HG03354 (cell line): ENCODE measurements around the gene NAA35.

Experiments used
- ATAC-seq: cut with Tn5 transposase; IDR thresholded peaks from one replicate; pipeline ENCODE4 v1.9.1; 2021; ENCODE audit warnings: mild to moderate bottlenecking; ENCODE audit not compliant: unreplicated experiment, poor library complexity, severe bottlenecking

The NAA35 gene

DNA sequence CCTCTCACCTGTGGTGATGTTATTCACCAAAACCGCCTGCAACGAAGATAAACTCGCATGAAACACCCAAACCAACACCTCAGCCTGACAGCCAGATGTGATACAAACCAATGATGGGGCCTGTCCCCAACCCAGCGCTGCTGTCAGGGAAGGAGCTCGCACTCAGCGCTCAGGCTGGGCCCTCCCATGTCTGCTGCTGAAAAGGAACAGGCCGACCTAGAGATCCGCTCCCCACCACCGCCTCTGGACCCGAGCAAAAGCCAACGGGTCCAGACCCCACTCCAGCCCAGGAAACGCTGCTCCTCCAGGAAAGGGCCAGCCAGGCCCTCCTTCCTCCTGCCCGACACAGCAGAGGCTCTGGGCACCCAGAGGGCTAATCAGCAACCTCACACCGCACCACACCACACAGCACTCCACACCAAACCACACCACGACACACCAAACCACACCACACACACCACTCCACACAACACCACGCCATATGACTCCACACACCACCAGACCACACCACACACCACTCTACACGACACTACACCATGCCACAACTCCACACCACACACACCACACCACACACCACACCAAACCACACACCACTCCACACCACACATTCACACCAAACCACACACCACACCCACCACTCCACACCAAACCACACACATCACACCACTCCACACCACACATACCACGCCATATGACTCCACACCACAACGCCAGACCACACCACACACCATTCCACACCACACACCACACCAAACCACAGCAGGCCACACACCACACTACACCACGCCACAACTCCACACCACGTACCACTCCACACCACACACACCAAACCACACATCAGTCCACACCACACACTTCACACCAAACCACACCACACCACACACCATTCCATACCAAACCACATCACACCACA lies 111.9 kb downstream of the NAA35 start:
- ATAC-seq = no peak

DNA sequence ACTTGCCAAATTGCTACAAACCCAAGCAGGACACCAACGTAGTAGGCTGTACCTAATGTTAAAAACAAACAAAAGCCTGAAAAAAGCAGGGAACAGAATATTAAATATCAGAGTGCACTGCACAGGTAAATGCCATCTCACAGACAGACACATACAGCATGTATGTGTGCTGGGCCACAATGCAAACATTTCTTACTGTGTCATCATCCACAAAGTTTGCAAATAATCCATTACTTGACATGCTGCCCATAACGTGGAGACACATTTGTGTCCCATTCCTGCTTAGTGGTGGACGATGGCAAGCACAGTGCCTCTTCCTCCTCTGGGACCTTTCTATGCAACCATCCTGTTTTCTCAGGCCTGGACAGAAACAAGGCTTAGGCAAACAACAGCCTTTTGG lies 113.7 kb downstream of the NAA35 start:
- no peak for ATAC-seq

DNA sequence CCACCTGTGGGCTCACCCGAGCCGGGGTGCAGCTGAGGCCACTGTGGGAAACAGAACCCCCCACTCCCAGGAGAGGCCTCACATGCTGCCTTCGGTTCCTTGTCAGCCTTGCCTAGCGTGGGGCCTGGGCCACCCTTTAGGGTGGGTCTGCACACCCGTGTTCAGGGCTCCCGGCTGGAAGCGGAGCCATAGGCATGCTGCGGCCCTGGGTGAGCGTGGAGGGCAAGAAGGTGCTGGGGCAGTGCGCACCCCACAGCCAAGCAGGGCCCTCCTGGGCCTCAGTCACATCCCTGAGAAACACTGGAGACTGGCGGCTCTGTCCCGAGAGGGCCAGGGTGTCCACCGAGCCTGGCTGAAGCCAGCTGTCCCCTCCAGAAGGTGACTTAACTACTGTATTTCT lies 116.5 kb downstream of the NAA35 start:
- ATAC-seq = no peak

DNA sequence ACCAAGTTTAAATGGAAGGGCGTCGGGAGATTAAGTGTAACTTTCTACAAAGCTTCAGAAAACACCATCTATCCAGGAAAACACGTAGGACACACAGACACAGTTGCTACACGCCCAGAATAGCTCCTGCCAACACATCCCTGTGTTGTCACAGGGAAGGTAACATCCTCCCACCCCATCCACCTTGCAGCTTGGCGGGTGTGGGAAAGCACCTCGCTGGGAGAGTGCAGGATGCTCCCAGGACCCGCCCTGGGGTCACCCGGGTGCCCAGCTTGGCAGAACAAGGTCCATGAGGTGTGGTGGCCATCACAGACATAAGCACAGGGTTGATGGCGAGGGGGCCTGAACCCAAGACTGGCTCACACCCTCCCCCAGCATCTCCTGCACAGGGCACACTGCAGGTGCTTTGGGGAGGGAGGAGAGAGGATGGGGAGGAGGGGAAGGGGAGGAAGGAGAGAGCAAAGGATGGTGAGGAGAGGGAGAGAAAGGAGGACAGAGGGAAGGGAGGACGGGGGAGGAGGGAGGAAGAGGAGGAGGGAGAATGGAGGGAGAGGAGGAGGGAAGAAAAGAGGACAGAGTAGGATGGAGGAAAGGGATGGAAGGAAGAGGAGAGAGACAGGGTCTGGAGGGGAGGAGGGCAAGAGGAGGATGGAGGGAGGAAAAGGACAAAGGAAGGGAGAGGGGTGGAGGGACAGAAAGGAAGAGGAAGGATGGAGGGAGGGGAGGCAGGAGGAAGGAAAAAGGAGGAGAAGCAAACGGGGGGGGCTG lies 121.2 kb downstream of the NAA35 start:
- no peak for ATAC-seq

DNA sequence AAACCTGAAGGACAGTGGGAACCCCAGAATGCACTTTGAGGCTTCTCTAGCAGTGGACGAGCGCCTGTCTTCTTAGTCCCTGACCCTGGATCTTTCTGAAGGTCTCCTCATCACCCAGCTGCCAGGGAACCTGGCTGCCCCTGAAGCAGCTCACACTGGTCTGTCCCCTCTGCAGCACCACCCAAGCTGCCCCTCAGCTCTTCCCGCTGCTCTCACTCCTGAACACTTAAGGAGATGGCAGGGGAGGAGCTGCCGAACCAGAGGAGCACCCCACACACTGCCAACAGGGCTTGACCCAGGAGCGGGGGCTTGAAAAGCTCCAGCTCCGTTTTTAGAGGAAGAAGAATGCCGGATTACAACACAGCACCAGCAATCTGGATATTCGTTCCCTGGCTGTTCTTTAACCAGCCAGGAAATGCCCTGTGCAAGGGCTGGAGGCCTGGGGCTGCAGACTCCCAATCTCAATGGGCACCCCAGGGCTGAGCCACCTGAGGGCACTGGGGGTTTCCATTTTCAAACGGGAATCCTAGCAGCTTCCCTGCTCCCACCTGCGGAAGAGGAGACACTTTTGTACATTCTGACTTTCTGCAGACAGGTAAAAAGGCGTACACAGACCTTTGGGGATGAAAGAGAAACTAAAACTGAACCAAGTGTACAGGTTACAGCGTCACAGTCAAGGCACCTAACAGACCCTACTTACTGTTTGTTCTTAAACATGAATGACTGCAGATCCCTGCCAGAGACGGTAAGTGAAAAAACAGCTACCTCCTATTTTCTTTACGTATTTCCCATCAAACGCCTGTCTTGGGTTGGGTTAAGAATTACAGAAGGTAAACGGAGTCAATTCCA lies 122.1 kb downstream of the NAA35 start:
- no peak for ATAC-seq

DNA sequence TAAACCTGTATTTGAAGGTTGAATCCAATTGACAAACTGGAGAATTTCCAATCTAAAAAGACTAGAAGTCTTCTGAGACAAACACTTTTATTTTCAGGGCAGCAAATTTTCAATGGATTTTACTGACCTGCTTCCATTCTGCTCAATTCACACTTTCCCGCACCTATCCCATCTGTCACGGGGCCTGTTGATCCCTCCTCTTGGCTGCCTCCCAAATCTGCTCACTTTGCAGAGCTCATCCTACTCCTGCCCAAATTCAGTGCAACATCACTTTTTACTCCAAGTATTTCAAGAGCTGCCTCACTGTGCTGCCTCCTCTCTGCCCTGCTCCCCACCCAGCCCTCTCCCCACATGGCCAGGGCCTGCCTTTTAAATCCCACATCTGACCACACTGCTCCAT lies 123.3 kb downstream of the NAA35 start:
- no peak for ATAC-seq

DNA sequence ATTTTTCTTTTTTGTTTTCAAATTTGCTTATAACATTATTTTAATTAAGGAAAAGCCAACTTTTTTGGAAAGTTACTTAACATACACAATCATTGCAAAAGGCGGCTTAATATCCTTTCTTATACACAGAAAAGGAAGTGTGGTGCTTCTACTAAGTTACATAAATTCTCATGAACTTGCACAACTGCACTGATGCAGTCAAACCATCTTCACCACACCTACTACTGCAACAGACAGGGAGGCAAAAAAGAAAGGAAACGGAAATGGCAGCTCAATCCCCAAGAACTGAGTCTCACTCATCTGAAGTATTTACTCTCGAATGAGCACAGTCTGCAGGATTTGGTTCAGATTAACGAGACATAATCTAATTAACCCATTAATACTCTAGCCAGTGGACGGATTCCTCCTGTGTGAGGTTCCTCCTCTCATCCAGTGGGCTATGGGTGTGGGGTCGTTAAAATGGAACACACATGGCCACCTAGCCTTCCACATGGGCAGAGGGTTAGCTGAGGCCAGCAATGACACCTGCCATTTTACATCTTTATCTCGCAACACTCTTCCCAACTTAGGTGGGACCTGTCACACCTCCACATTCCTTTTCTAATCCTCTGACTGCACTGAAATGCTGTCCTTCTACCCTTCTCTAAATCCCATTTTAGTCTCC lies 128.4 kb downstream of the NAA35 start:
- no peak for ATAC-seq
